SK-N-SH treated with all-trans-retinoic acid at 6 μM for 48 hours (cell line): ENCODE results near the gene MDGA2.

Experiments used
- ATAC-seq: fragments of 200-7000 bp; cut with Tn5 transposase; 3 replicates; pipeline ENCODE4 v1.9.1; 2020; ENCODE audit warnings: mild to moderate bottlenecking, moderate library complexity
- ARNTL ChIP-seq: fragments of 450-650 bp; formaldehyde crosslinking; IDR thresholded peaks from 2 replicates; pipeline ENCODE4 v1.5.0; 2020; ENCODE audit warnings: low read depth, mild to moderate bottlenecking, moderate library complexity, borderline replicate concordance
- BACH2 ChIP-seq: fragments of 250-450 bp; sonication (Bioruptor Pico); IDR thresholded peaks from 2 replicates; pipeline ENCODE4 v1.9.0; 2021; ENCODE audit warnings: mild to moderate bottlenecking, borderline replicate concordance
- CREB5 ChIP-seq: fragments of 250-450 bp; sonication (Bioruptor Pico); IDR thresholded peaks from 2 replicates; pipeline ENCODE4 v1.5.1; 2020; ENCODE audit warnings: low read depth, mild to moderate bottlenecking, moderate library complexity
- CSDC2 ChIP-seq: fragments of 250-450 bp; sonication (Bioruptor Pico); IDR thresholded peaks from 2 replicates; pipeline ENCODE4 v1.5.0; 2020; ENCODE audit warnings: mild to moderate bottlenecking, moderate library complexity
- ESRRG ChIP-seq: fragments of 250-450 bp; sonication (Bioruptor Pico); IDR thresholded peaks from 2 replicates; pipeline ENCODE4 v1.6.1; 2021; ENCODE audit warnings: mild to moderate bottlenecking
- GLIS3 ChIP-seq: fragments of 250-450 bp; sonication (Bioruptor Pico); IDR thresholded peaks from 2 replicates; pipeline ENCODE4 v1.5.0; 2020; ENCODE audit warnings: mild to moderate bottlenecking, moderate library complexity
- ISL1 ChIP-seq: fragments of 250-450 bp; sonication (Bioruptor Pico); IDR thresholded peaks from 2 replicates; pipeline ENCODE4 v2.1.2; 2022; ENCODE audit warnings: mild to moderate bottlenecking, moderate library complexity
- OSR1 ChIP-seq: fragments of 250-450 bp; sonication (Bioruptor Pico); IDR thresholded peaks from 2 replicates; pipeline ENCODE4 v1.8.0; 2022; ENCODE audit warnings: moderate library complexity, mild to moderate bottlenecking, inconsistent platforms
- PATZ1 ChIP-seq: fragments of 250-450 bp; sonication (Bioruptor Pico); IDR thresholded peaks from 2 replicates; pipeline ENCODE4 v1.8.0; 2020; ENCODE audit warnings: mild to moderate bottlenecking, moderate library complexity, borderline replicate concordance
- POU6F1 ChIP-seq: fragments of 250-450 bp; sonication (Bioruptor Pico); IDR thresholded peaks from 2 replicates; pipeline ENCODE4 v1.8.0; 2021; ENCODE audit warnings: low read depth, mild to moderate bottlenecking, moderate library complexity, borderline replicate concordance
- PPARA ChIP-seq: fragments of 250-450 bp; sonication (Bioruptor Pico); IDR thresholded peaks from 2 replicates; pipeline ENCODE4 v1.5.0; 2020; ENCODE audit warnings: mild to moderate bottlenecking, borderline replicate concordance
- RARB ChIP-seq: fragments of 250-450 bp; sonication (Bioruptor Pico); IDR thresholded peaks from 2 replicates; pipeline ENCODE4 v1.8.0; 2021; ENCODE audit warnings: mild to moderate bottlenecking, moderate library complexity
- SNAI2 ChIP-seq: fragments of 250-450 bp; sonication (Bioruptor Pico); IDR thresholded peaks from 2 replicates; pipeline ENCODE4 v1.5.0; 2020; ENCODE audit warnings: mild to moderate bottlenecking, moderate library complexity
- TCF4 ChIP-seq: fragments of 250-450 bp; sonication (Bioruptor Pico); IDR thresholded peaks from 2 replicates; pipeline ENCODE4 v1.8.0; 2021; ENCODE audit warnings: mild to moderate bottlenecking, moderate library complexity, borderline replicate concordance
- TOX ChIP-seq: fragments of 250-450 bp; sonication (Bioruptor Pico); IDR thresholded peaks from 2 replicates; pipeline ENCODE4 v1.8.0; 2021; ENCODE audit warnings: mild to moderate bottlenecking, moderate library complexity, borderline replicate concordance
- TSHZ2 ChIP-seq: fragments of 250-450 bp; sonication (Bioruptor Pico); IDR thresholded peaks from 2 replicates; pipeline ENCODE4 v1.5.0; 2020; ENCODE audit warnings: mild to moderate bottlenecking, moderate library complexity
- ZC3H10 ChIP-seq: fragments of 250-450 bp; sonication (Bioruptor Pico); IDR thresholded peaks from 2 replicates; pipeline ENCODE4 v1.5.1; 2021; ENCODE audit warnings: mild to moderate bottlenecking, moderate library complexity
- ZFP3 ChIP-seq: fragments of 250-450 bp; sonication (Bioruptor Pico); IDR thresholded peaks from 2 replicates; pipeline ENCODE4 v1.5.0; 2020; ENCODE audit warnings: mild to moderate bottlenecking, moderate library complexity
- ZFP30 ChIP-seq: fragments of 450-650 bp; formaldehyde crosslinking; IDR thresholded peaks from 2 replicates; pipeline ENCODE4 v1.5.0; 2022; ENCODE audit warnings: mild to moderate bottlenecking, moderate library complexity
- ZNF565 ChIP-seq: fragments of 450-650 bp; formaldehyde crosslinking; conservative IDR thresholded peaks from 2 replicates; pipeline ENCODE4 v1.5.0; 2020; ENCODE audit warnings: low read depth, mild to moderate bottlenecking, moderate library complexity
- ZNF70 ChIP-seq: fragments of 450-650 bp; formaldehyde crosslinking; IDR thresholded peaks from 2 replicates; pipeline ENCODE4 v1.5.0; 2020; ENCODE audit warnings: mild to moderate bottlenecking, moderate library complexity
- ZNF8 ChIP-seq: fragments of 450-650 bp; formaldehyde crosslinking; IDR thresholded peaks from 2 replicates; pipeline ENCODE4 v1.5.0; 2020; ENCODE audit warnings: mild to moderate bottlenecking, moderate library complexity
- TF ChIP-seq, protein P1 (sequence below): fragments of 250-450 bp; sonication (Bioruptor Pico); IDR thresholded peaks from 2 replicates; pipeline ENCODE4 v1.5.1; 2021; ENCODE audit warnings: mild to moderate bottlenecking, moderate library complexity

Gene MDGA2

GRCh38 chr14:47720281-47720680, 44.9 kb upstream of the MDGA2 start:
- no peak for ATAC-seq
- no peak for TF ChIP-seq PATZ1 (CRISPR knock-in tag)
- no peak for TF ChIP-seq CREB5 (CRISPR knock-in tag)
- TF ChIP-seq TOX (CRISPR knock-in tag) = no peak
- TF ChIP-seq ZNF8 (CRISPR knock-in tag) = no peak
- no peak for TF ChIP-seq SNAI2
- TF ChIP-seq GLIS3 (CRISPR knock-in tag) = no peak
- TF ChIP-seq ZFP3 (CRISPR knock-in tag) = no peak
- TF ChIP-seq POU6F1 = no peak
- no peak for TF ChIP-seq ZNF70
- no peak for TF ChIP-seq ZC3H10 (CRISPR knock-in tag)
- TF ChIP-seq ISL1 = no peak
- no peak for TF ChIP-seq TCF4 (CRISPR knock-in tag)
- TF ChIP-seq ZNF565 (CRISPR knock-in tag) = no peak
- no peak for TF ChIP-seq BACH2 (CRISPR knock-in tag)
- TF ChIP-seq ESRRG (CRISPR knock-in tag) = no peak
- no peak for TF ChIP-seq PPARA (CRISPR knock-in tag)
- no peak for TF ChIP-seq ARNTL (CRISPR knock-in tag)
- TF ChIP-seq ZFP30 = no peak
- TF ChIP-seq OSR1 (CRISPR knock-in tag) = no peak
- no peak for TF ChIP-seq RARB (CRISPR knock-in tag)

DNA sequence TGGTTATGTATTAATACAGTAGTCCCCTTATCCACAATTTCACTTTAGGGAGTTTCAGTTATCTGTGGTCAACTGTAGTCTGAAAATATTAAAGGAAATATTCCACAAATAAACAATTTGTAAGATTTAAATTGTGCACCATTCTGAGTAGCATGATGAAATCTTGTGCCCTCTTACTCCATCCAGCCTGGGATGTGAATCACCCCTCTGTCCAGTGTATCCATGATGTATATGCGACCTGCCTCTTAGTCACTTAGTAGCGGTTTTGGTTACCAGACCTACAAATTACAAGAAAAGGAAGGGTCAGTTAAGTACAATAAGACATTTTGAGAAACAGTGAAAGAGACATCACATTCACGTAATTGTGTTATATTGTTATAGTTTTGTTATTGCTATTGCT, 39.9 kb upstream of the MDGA2 start:
- TF ChIP-seq ISL1 = no peak
- TF ChIP-seq ESRRG (CRISPR knock-in tag) = no peak
- TF ChIP-seq OSR1 (CRISPR knock-in tag) = no peak
- TF ChIP-seq TCF4 (CRISPR knock-in tag) = no peak
- no peak for TF ChIP-seq SNAI2
- TF ChIP-seq, protein P1, sequence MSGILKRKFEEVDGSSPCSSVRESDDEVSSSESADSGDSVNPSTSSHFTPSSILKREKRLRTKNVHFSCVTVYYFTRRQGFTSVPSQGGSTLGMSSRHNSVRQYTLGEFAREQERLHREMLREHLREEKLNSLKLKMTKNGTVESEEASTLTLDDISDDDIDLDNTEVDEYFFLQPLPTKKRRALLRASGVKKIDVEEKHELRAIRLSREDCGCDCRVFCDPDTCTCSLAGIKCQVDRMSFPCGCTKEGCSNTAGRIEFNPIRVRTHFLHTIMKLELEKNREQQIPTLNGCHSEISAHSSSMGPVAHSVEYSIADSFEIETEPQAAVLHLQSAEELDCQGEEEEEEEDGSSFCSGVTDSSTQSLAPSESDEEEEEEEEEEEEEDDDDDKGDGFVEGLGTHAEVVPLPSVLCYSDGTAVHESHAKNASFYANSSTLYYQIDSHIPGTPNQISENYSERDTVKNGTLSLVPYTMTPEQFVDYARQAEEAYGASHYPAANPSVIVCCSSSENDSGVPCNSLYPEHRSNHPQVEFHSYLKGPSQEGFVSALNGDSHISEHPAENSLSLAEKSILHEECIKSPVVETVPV (CRISPR knock-in tag) = no peak
- TF ChIP-seq ZFP30 = no peak
- no peak for TF ChIP-seq TOX (CRISPR knock-in tag)
- no peak for TF ChIP-seq ZNF8 (CRISPR knock-in tag)
- TF ChIP-seq ZNF565 (CRISPR knock-in tag) = no peak
- no peak for TF ChIP-seq PPARA (CRISPR knock-in tag)
- TF ChIP-seq BACH2 (CRISPR knock-in tag) = no peak
- no peak for TF ChIP-seq TSHZ2 (CRISPR knock-in tag)
- TF ChIP-seq ZFP3 (CRISPR knock-in tag) = no peak
- TF ChIP-seq CSDC2 (CRISPR knock-in tag) = no peak
- no peak for TF ChIP-seq POU6F1
- no peak for TF ChIP-seq ARNTL (CRISPR knock-in tag)
- TF ChIP-seq PATZ1 (CRISPR knock-in tag) = no peak
- TF ChIP-seq ZNF70 = no peak
- no peak for TF ChIP-seq ZC3H10 (CRISPR knock-in tag)
- no peak for ATAC-seq
